GM12878 (cell line): ENCODE measurements around the gene ST6GALNAC3. TPM values are rescaled to one million over a fixed set of nuclear protein-coding genes. Genes with fewer than 3 reads are reported as not detected.

Experiments used
- ATAC-seq: fragments of 200-7000 bp; cut with Tn5 transposase; 3 replicates; pipeline ENCODE4 v1.9.1; 2020; ENCODE audit warnings: mild to moderate bottlenecking, moderate library complexity
- BruUV-seq: library from RNA; stranded (reverse); fragments of 400-500 nt; replicated peaks from 2 replicates; lab custom pipeline; 2021; lab: Mats Ljungman, UMichigan
- CTCF ChIA-PET: fragments of 300-600 bp; sonication (Branson Sonifier 250); formaldehyde crosslinking; extraction: SDS; loops from one replicate; lab custom pipeline; 2021; ENCODE audit warnings: inconsistent platforms; lab: Yijun Ruan, JAX
- POLR2A ChIA-PET: fragments of 350-600 bp; formaldehyde crosslinking; extraction: SDS; loops from one replicate; lab custom pipeline; 2021; ENCODE audit warnings: inconsistent platforms; lab: Charles Lee
- RAD21 ChIA-PET: fragments of 300-600 bp; sonication (Branson Sonifier 250); formaldehyde crosslinking; loops from one replicate; lab custom pipeline; 2023; ENCODE audit warnings: antibody characterized with exemption; ENCODE audit not compliant: unreplicated experiment; lab: Charles Lee
- SMC1A ChIA-PET: fragments of 300-600 bp; sonication (Branson Sonifier 250); formaldehyde crosslinking; loops from one replicate; lab custom pipeline; 2023; ENCODE audit not compliant: unreplicated experiment, uncharacterized antibody; lab: Charles Lee
- DNase-seq: peaks from one replicate; pipeline ENCODE4 v3.0.0-alpha.2; 2011; ENCODE audit warnings: low read depth, low spot score
- FAIRE-seq: peaks from 3 replicates; lab custom pipeline; 2011; peaks lifted over from hg19 to GRCh38; lab: Jason Lieb, UNC
- H2AFZ ChIP-seq: 2 replicates; pipeline ENCODE4 v1.6.0; 2011; ENCODE audit warnings: low read depth, low read length, control low read depth; ENCODE audit not compliant: control insufficient read depth
- H3K27ac ChIP-seq: 2 replicates; pipeline ENCODE4 v1.5.1; 2011; ENCODE audit warnings: control low read depth; ENCODE audit not compliant: control insufficient read depth, insufficient read depth
- H3K27me3 ChIP-seq, 2 experiments: replicated peaks in 1 of 2; 2 replicates each; pipeline versions ENCODE4 v1.6.0 to v1.6.1; 2011; ENCODE audit warnings: low read length in 1 of 2; ENCODE audit not compliant: control insufficient read depth in 2 of 2, insufficient read depth in 2 of 2
- H3K36me3 ChIP-seq, 2 experiments: 2 replicates each; pipeline ENCODE4 v1.5.1; 2011; ENCODE audit warnings: low read length in 1 of 2; ENCODE audit not compliant: control insufficient read depth in 2 of 2, insufficient read depth in 2 of 2
- H3K4me1 ChIP-seq: 2 replicates; pipeline ENCODE4 v1.6.1; 2011; ENCODE audit warnings: mild to moderate bottlenecking, low read length, moderate library complexity, mixed read lengths; ENCODE audit not compliant: control insufficient read depth, insufficient read depth
- H3K4me2 ChIP-seq: 2 replicates; pipeline ENCODE4 v1.6.0; 2011; ENCODE audit warnings: control low read depth; ENCODE audit not compliant: control insufficient read depth, insufficient read depth
- H3K4me3 ChIP-seq: fragments of 200-600 bp; sonication (generic); 2 replicates; pipeline ENCODE4 v1.5.1; 2016
- H3K79me2 ChIP-seq: 2 replicates; pipeline ENCODE4 v1.6.0; 2011; ENCODE audit warnings: low read length; ENCODE audit not compliant: control insufficient read depth, insufficient read depth
- H3K9ac ChIP-seq: 2 replicates; pipeline ENCODE4 v1.8.0; 2011; ENCODE audit warnings: low read length, control low read depth, mixed read lengths; ENCODE audit not compliant: control insufficient read depth, insufficient read depth
- H3K9me3 ChIP-seq: replicated peaks from 3 replicates; pipeline ENCODE4 v1.5.1; 2011; ENCODE audit warnings: mild to moderate bottlenecking, low read length; ENCODE audit not compliant: control insufficient read depth, insufficient read depth
- H4K20me1 ChIP-seq: 2 replicates; pipeline ENCODE4 v1.6.0; 2011; ENCODE audit not compliant: control insufficient read depth, insufficient read depth
- BCL3 ChIP-seq: IDR thresholded peaks from 2 replicates; pipeline ENCODE4 v1.6.1; 2011; ENCODE audit warnings: borderline replicate concordance, low read depth, mild to moderate bottlenecking, moderate library complexity, low read length; ENCODE audit not compliant: insufficient read depth, poor library complexity, severe bottlenecking
- CBFB ChIP-seq: IDR thresholded peaks from 2 replicates; pipeline ENCODE4 v1.6.1; 2016; ENCODE audit warnings: antibody characterized with exemption, low read depth
- CEBPZ ChIP-seq: fragments of 150-350 bp; IDR thresholded peaks from 2 replicates; pipeline ENCODE4 v1.6.1; 2016; ENCODE audit warnings: low read depth, low read length
- CHD1 ChIP-seq: IDR thresholded peaks from 2 replicates; pipeline ENCODE4 v1.6.1; 2012; ENCODE audit warnings: low read depth, low read length, improper control_type of control experiment
- GABPA ChIP-seq: IDR thresholded peaks from 2 replicates; pipeline ENCODE4 v1.6.1; 2014; ENCODE audit warnings: antibody characterized with exemption, low read depth, mild to moderate bottlenecking, inconsistent platforms
- HCFC1 ChIP-seq: fragments of 150-350 bp; IDR thresholded peaks from 2 replicates; pipeline ENCODE4 v1.6.1; 2014; ENCODE audit warnings: low read length
- HDAC2 ChIP-seq: fragments of 200-600 bp; sonication (generic); IDR thresholded peaks from 2 replicates; pipeline ENCODE4 v1.6.1; 2017
- HDGF ChIP-seq: fragments of 450-650 bp; IDR thresholded peaks from 2 replicates; pipeline ENCODE4 v1.6.1; 2016; ENCODE audit warnings: antibody characterized with exemption
- NBN ChIP-seq: fragments of 450-650 bp; IDR thresholded peaks from 2 replicates; pipeline ENCODE4 v1.6.1; 2016
- PML ChIP-seq: IDR thresholded peaks from 2 replicates; pipeline ENCODE4 v1.6.1; 2012; ENCODE audit warnings: low read length, inconsistent platforms
- WGBS: methylation state at CpG from one replicate; pipeline ENCODE4 v1.1.6; 2016; ENCODE audit warnings: low lambda C conversion rate; ENCODE audit not compliant: insufficient replicate concordance, insufficient coverage; ENCODE audit errors: missing lambda C conversion rate; 5-methylcytosine and 5-hydroxymethylcytosine counted together
- in situ Hi-C: fragments of 300-500 bp; cut with MboI; formaldehyde crosslinking; loops from 9 replicates; pipeline ENCODE4 v1.14.3; 2018; ENCODE audit warnings: mixed read lengths
- intact Hi-C: fragments of 100-400 bp; cut with micrococcal nuclease; formaldehyde crosslinking; loops from one replicate; pipeline ENCODE4 v1.14.2; 2022; ENCODE audit not compliant: unreplicated experiment
- polyA plus RNA-seq, 11 experiments: library from polyadenylated mRNA; depleted of rRNA in 4 of 11; unstranded in 6 of 11; stranded (reverse) in 5 of 11; fragments of >200 nt; fragmentation: Nextera tagmentation in 4 of 11; fragmentation: Illumina TruSeq in 1 of 11; extraction: Ambion mirVana in 4 of 11; extraction: Trizol in 1 of 11; gene quantifications; 1 replicate in 1 of 11; 2 replicates in 10 of 11; pipeline versions ENCODE4 v1.2.1 to v1.2.3, GENCODE V29; 2011 to 2016; ENCODE audit warnings: inconsistent platforms in 2 of 11, missing spikeins in 2 of 11, low read depth in 1 of 11
- total RNA-seq, 4 experiments: library from RNA; depleted of rRNA in 3 of 4; stranded (reverse); fragments of >200 nt in 3 of 4; fragmentation: Illumina TruSeq in 1 of 4; extraction: Trizol in 1 of 4; gene quantifications; 2 replicates each; pipeline versions ENCODE4 v1.2.1 to v1.2.3, GENCODE V29; 2013 to 2021
- TF ChIP-seq, protein P1 (sequence below): IDR thresholded peaks from 2 replicates; pipeline ENCODE4 v1.6.1; 2012; ENCODE audit warnings: improper control_type of control experiment, low read depth, low read length; ENCODE audit not compliant: insufficient replicate concordance
- TF ChIP-seq, protein P2 (sequence below): fragments of 450-650 bp; formaldehyde crosslinking; IDR thresholded peaks from 2 replicates; pipeline ENCODE4 v1.5.0; 2022; ENCODE audit warnings: mild to moderate bottlenecking, missing genetic modification characterization

The ST6GALNAC3 gene
- total and polyA plus RNA-seq, 10 of the 15 experiments (the other 5 are each of a cell fraction or from before 2014, with no cell fraction given), result 0.04 to 0.68 (median 0.18) TPM; not detected in 3

DNA sequence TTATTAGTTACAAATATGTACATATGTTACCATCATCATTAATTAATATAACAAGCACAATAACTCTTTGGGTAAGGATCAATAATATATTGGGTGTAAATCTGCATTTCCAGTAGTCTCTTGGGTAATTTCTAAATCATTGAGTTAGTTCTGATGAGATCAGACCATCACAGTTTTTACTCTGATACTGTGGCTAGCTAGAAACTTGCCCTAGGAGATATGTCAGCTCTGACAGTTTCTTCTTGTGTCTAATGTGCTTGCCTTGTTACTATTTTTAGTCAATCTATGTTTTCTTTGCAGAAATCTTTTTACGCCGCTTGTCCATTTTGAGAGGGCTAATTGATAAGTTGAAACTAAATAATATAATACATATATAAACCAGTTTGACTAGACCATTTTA is 507.2 kb downstream of the ST6GALNAC3 start:
- in situ Hi-C loops (no loop called here), intact Hi-C loops (no loop called here)
- POLR2A ChIA-PET, result no interaction called here
- Histone ChIP-seq H3K4me3 (no peak overlapping the region), H3K9ac (no peak overlapping the region), H3K9me3 (no peaks in the 10 kb centered on the region), H3K4me2 (no peak overlapping the region), H4K20me1 (no peaks in the 10 kb centered on the region), H3K27ac (no peak overlapping the region), H3K79me2 (no peaks in the 10 kb centered on the region), H2AFZ (no peak overlapping the region), H3K27me3 (no peaks in the 10 kb centered on the region), H3K4me1 (no peaks in the 10 kb centered on the region), H3K36me3 (no peaks in the 10 kb centered on the region)
- SMC1A ChIA-PET, result no interaction called here
- 92% methylated on average over 2 of the region's 2 CpGs for WGBS
- FAIRE-seq (no peak), ATAC-seq (no peak), DNase-seq (no peak)
- no TSS peak for BruUV-seq
- RAD21 ChIA-PET, result no interaction called here
- CTCF ChIA-PET, result no interaction called here
- no peak for TF ChIP-seq BCL3
- TF ChIP-seq, protein P1, sequence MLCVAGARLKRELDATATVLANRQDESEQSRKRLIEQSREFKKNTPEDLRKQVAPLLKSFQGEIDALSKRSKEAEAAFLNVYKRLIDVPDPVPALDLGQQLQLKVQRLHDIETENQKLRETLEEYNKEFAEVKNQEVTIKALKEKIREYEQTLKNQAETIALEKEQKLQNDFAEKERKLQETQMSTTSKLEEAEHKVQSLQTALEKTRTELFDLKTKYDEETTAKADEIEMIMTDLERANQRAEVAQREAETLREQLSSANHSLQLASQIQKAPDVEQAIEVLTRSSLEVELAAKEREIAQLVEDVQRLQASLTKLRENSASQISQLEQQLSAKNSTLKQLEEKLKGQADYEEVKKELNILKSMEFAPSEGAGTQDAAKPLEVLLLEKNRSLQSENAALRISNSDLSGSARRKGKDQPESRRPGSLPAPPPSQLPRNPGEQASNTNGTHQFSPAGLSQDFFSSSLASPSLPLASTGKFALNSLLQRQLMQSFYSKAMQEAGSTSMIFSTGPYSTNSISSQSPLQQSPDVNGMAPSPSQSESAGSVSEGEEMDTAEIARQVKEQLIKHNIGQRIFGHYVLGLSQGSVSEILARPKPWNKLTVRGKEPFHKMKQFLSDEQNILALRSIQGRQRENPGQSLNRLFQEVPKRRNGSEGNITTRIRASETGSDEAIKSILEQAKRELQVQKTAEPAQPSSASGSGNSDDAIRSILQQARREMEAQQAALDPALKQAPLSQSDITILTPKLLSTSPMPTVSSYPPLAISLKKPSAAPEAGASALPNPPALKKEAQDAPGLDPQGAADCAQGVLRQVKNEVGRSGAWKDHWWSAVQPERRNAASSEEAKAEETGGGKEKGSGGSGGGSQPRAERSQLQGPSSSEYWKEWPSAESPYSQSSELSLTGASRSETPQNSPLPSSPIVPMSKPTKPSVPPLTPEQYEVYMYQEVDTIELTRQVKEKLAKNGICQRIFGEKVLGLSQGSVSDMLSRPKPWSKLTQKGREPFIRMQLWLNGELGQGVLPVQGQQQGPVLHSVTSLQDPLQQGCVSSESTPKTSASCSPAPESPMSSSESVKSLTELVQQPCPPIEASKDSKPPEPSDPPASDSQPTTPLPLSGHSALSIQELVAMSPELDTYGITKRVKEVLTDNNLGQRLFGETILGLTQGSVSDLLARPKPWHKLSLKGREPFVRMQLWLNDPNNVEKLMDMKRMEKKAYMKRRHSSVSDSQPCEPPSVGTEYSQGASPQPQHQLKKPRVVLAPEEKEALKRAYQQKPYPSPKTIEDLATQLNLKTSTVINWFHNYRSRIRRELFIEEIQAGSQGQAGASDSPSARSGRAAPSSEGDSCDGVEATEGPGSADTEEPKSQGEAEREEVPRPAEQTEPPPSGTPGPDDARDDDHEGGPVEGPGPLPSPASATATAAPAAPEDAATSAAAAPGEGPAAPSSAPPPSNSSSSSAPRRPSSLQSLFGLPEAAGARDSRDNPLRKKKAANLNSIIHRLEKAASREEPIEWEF, result no peak
- TF ChIP-seq CBFB, result no peak
- TF ChIP-seq, protein P2, sequence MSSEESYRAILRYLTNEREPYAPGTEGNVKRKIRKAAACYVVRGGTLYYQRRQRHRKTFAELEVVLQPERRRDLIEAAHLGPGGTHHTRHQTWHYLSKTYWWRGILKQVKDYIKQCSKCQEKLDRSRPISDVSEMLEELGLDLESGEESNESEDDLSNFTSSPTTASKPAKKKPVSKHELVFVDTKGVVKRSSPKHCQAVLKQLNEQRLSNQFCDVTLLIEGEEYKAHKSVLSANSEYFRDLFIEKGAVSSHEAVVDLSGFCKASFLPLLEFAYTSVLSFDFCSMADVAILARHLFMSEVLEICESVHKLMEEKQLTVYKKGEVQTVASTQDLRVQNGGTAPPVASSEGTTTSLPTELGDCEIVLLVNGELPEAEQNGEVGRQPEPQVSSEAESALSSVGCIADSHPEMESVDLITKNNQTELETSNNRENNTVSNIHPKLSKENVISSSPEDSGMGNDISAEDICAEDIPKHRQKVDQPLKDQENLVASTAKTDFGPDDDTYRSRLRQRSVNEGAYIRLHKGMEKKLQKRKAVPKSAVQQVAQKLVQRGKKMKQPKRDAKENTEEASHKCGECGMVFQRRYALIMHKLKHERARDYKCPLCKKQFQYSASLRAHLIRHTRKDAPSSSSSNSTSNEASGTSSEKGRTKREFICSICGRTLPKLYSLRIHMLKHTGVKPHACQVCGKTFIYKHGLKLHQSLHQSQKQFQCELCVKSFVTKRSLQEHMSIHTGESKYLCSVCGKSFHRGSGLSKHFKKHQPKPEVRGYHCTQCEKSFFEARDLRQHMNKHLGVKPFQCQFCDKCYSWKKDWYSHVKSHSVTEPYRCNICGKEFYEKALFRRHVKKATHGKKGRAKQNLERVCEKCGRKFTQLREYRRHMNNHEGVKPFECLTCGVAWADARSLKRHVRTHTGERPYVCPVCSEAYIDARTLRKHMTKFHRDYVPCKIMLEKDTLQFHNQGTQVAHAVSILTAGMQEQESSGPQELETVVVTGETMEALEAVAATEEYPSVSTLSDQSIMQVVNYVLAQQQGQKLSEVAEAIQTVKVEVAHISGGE (CRISPR knock-in tag), result no peak
- TF ChIP-seq NBN, result no peak
- no peak for TF ChIP-seq CEBPZ
- TF ChIP-seq CHD1, result no peak
- TF ChIP-seq HDAC2, result no peak
- TF ChIP-seq HDGF, result no peak
- TF ChIP-seq PML, result no peak
- TF ChIP-seq HCFC1, result no peak
- TF ChIP-seq GABPA, result no peak
